Gastroesophageal sphincter (tissue), 3 donors: ENCODE results near the gene GOLGA3.

ENCODE experiments used
- EP300 ChIP-seq: sonication (generic); formaldehyde crosslinking; IDR thresholded peaks from one replicate; pipeline ENCODE4 v1.6.1; 2017; ENCODE audit warnings: antibody characterized with exemption, mild to moderate bottlenecking
- POLR2A ChIP-seq, 2 donors: fragments of 450-650 bp; IDR thresholded peaks; one replicate each; pipeline ENCODE4 v1.6.1; 2017; ENCODE audit warnings: antibody characterized with exemption in 2 of 2, mild to moderate bottlenecking in 2 of 2, moderate library complexity in 1 of 2
- POLR2AphosphoS5 ChIP-seq: sonication (generic); formaldehyde crosslinking; IDR thresholded peaks from one replicate; pipeline ENCODE4 v1.6.1; 2017; ENCODE audit warnings: antibody characterized with exemption
- TF ChIP-seq, protein P1 (sequence below), 4 experiments: fragments of 200-600 bp in 2 of 4; fragments of 450-650 bp in 2 of 4; sonication (generic) in 1 of 4; IDR thresholded peaks; one replicate each; pipeline ENCODE4 v1.5.1; 2017 to 2019; ENCODE audit warnings: antibody characterized with exemption in 4 of 4, mild to moderate bottlenecking in 2 of 4, moderate library complexity in 2 of 4

DNA sequence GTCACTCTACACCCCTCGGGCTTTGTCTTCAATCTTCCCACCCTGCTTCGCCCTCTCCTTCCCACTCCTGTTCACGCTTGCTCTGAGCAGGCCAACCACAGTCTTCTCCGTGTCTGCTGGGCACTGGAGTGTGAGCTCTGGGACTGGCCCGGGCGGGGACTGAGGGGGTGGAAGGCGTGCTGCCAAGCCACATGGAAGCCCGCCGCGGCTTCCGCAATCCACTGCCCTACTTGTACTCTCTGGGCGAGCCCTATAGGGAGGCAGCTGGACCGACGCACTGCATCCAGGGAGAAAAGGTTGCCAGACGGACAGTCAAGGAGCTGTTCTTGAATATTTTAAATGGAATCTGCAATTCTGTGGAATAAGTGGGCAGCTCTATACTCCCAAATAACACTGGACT, 24.8 kb downstream of the GOLGA3 start:
- TF ChIP-seq POLR2A (IDR thresholded peaks at IDR 0.05) (no peak), EP300 (no peak), POLR2AphosphoS5 (no peak)
- TF ChIP-seq, protein P1, sequence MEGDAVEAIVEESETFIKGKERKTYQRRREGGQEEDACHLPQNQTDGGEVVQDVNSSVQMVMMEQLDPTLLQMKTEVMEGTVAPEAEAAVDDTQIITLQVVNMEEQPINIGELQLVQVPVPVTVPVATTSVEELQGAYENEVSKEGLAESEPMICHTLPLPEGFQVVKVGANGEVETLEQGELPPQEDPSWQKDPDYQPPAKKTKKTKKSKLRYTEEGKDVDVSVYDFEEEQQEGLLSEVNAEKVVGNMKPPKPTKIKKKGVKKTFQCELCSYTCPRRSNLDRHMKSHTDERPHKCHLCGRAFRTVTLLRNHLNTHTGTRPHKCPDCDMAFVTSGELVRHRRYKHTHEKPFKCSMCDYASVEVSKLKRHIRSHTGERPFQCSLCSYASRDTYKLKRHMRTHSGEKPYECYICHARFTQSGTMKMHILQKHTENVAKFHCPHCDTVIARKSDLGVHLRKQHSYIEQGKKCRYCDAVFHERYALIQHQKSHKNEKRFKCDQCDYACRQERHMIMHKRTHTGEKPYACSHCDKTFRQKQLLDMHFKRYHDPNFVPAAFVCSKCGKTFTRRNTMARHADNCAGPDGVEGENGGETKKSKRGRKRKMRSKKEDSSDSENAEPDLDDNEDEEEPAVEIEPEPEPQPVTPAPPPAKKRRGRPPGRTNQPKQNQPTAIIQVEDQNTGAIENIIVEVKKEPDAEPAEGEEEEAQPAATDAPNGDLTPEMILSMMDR (IDR thresholded peaks at IDR 0.05), result no peak
